ENCODE results near the gene HOXC12. TPM values are rescaled to one million over a fixed set of nuclear protein-coding genes. Genes with fewer than 3 reads are reported as not detected.

HOXC12 gene
- polyA plus RNA-seq, 1 of the 3 experiments (the other 2 are of a cell fraction) = not detected

DNA sequence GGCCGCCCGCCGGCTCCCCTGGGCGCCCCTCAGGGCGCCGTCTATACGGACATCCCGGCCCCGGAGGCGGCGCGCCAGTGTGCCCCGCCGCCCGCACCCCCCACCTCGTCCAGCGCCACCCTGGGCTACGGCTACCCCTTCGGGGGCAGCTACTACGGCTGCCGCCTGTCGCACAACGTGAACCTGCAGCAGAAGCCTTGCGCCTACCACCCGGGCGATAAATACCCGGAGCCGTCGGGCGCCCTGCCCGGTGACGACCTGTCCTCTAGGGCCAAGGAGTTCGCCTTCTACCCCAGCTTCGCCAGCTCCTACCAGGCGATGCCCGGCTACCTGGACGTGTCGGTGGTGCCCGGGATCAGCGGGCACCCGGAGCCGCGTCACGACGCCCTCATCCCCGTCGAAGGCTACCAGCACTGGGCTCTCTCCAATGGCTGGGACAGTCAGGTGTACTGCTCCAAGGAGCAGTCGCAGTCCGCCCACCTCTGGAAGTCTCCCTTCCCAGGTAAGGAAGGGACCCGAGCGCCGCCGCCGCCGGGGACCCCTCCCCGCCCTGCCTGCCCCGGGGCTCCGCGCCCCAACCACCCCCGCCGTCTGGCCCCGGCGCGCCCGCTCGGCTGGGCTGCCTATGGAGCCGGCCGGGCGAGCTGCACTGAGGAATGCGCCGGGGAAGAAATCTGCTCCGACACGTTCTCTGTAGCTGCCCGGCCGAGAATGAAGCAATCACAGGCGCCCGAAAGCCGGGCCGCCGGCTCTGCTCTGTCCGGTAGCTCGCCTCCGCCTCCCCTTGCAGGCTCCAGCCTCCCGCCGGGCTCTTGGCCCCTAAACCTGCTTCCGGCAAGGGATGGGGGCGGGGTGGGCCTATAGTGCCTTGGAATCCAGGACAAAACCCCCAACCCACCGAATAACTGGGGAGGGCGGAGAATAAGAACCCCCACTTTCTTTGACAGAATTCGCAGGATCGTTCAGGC is 15.3 kb upstream of the HOXC12 start:
- no peaks in the 10 kb centered on the region for H4K20me1 ChIP-seq (ENCODE audit: insufficient read depth)
- H3K36me3 ChIP-seq (replicated peaks in 1 of 2; ENCODE audit: control insufficient read depth in 1 of 2, insufficient read depth in 2 of 2, low read length in 1 of 2) = no peaks in the 10 kb centered on the region
- H3K79me2 ChIP-seq (ENCODE audit: insufficient read depth) = no peaks in the 10 kb centered on the region
- H3K27ac ChIP-seq (ENCODE audit: low read depth in 2 of 2, low read length in 1 of 2) = no peak overlapping the region
- WGBS (ENCODE audit: low lambda C conversion rate) = 9% methylated on average over 42 of the region's 91 CpGs
- H3K27me3 ChIP-seq (ENCODE audit: insufficient read depth) = peaks cover 98% of the 10 kb centered on the region
- POLR2A ChIA-PET = no interaction called here
- no peaks in the 10 kb centered on the region for H3F3A ChIP-seq (replicated peaks; ENCODE audit: insufficient read depth)
- no peak overlapping the region for H2AFZ ChIP-seq (ENCODE audit: low read depth)
- no peak overlapping the region for H3K4me3 ChIP-seq (ENCODE audit: low read depth in 2 of 2, low read length in 1 of 2)
- CTCF ChIA-PET = interaction anchor here (0.7 to 4.9 kb wide), 11 partner anchors 14 to 464 kb away, joined by 3 to 16 read pairs (median 3); no protein-coding TSS in a partner anchor
- peak; percentile 35 for DNase-seq
- H3K9me3 ChIP-seq = no peaks in the 10 kb centered on the region
- no peak overlapping the region for H3K9ac ChIP-seq
- H3K4me2 ChIP-seq = no peak overlapping the region
- no peaks in the 10 kb centered on the region; a peak in 1 of 4 replicates for H3K4me1 ChIP-seq (ENCODE audit: control insufficient read depth in 1 of 2, insufficient read depth in 2 of 2, low read depth in 1 of 2, low read length in 1 of 2)
- no peaks in the 10 kb centered on the region for H3K9me2 ChIP-seq
- TF ChIP-seq MEF2A (IDR thresholded peaks at IDR 0.05; ENCODE audit: borderline replicate concordance, low read depth) = no peak
- no peak for TF ChIP-seq FOSL2 (IDR thresholded peaks at IDR 0.05; ENCODE audit: borderline replicate concordance, low read depth)
- TF ChIP-seq, protein P1, sequence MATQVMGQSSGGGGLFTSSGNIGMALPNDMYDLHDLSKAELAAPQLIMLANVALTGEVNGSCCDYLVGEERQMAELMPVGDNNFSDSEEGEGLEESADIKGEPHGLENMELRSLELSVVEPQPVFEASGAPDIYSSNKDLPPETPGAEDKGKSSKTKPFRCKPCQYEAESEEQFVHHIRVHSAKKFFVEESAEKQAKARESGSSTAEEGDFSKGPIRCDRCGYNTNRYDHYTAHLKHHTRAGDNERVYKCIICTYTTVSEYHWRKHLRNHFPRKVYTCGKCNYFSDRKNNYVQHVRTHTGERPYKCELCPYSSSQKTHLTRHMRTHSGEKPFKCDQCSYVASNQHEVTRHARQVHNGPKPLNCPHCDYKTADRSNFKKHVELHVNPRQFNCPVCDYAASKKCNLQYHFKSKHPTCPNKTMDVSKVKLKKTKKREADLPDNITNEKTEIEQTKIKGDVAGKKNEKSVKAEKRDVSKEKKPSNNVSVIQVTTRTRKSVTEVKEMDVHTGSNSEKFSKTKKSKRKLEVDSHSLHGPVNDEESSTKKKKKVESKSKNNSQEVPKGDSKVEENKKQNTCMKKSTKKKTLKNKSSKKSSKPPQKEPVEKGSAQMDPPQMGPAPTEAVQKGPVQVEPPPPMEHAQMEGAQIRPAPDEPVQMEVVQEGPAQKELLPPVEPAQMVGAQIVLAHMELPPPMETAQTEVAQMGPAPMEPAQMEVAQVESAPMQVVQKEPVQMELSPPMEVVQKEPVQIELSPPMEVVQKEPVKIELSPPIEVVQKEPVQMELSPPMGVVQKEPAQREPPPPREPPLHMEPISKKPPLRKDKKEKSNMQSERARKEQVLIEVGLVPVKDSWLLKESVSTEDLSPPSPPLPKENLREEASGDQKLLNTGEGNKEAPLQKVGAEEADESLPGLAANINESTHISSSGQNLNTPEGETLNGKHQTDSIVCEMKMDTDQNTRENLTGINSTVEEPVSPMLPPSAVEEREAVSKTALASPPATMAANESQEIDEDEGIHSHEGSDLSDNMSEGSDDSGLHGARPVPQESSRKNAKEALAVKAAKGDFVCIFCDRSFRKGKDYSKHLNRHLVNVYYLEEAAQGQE (IDR thresholded peaks at IDR 0.05; ENCODE audit: low read depth, low read length) = no peak
- TF ChIP-seq, protein P2, sequence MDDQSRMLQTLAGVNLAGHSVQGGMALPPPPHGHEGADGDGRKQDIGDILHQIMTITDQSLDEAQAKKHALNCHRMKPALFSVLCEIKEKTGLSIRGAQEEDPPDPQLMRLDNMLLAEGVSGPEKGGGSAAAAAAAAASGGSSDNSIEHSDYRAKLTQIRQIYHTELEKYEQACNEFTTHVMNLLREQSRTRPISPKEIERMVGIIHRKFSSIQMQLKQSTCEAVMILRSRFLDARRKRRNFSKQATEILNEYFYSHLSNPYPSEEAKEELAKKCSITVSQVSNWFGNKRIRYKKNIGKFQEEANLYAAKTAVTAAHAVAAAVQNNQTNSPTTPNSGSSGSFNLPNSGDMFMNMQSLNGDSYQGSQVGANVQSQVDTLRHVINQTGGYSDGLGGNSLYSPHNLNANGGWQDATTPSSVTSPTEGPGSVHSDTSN (IDR thresholded peaks at IDR 0.05) = no peak

DNA sequence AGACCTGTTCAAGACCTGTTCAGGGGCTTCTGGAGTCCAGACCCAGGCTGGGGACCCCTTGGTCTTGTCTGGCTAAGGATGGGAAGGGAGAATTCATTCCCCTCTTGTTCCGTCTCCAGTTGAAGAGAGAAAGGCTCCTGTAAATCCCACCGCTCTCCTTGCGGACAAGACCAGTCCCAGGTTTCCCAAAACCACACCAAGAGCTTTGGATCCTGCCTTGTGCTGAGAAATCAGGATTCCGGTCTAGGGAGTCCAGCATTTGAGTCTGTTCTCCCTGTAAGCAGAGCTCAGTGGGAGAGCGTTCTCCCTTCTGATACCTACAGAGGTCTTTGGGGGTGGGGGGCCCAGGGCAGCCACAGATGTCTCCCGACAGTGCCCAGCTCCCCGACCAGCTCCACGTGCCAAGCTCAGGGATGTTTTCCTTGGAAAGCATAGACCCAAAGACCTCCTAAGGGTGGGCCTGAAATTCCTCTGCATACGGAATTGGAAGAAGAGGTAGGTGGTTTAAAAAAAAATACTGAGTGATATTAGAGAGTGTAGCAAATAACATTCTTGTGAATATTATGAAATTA is 14.2 kb upstream of the HOXC12 start:
- H3K4me3 ChIP-seq (ENCODE audit: low read depth in 2 of 2, low read length in 1 of 2) = no peak overlapping the region
- H3K36me3 ChIP-seq (replicated peaks in 1 of 2; ENCODE audit: control insufficient read depth in 1 of 2, insufficient read depth in 2 of 2, low read length in 1 of 2) = no peaks in the 10 kb centered on the region
- TF ChIP-seq, protein P3, sequence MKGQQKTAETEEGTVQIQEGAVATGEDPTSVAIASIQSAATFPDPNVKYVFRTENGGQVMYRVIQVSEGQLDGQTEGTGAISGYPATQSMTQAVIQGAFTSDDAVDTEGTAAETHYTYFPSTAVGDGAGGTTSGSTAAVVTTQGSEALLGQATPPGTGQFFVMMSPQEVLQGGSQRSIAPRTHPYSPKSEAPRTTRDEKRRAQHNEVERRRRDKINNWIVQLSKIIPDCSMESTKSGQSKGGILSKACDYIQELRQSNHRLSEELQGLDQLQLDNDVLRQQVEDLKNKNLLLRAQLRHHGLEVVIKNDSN (IDR thresholded peaks at IDR 0.05; ENCODE audit: borderline replicate concordance, low read depth) = no peak
- no peak for TF ChIP-seq JUND (IDR thresholded peaks at IDR 0.05)
- no peak for TF ChIP-seq MEF2A (IDR thresholded peaks at IDR 0.05; ENCODE audit: borderline replicate concordance, low read depth)
- TF ChIP-seq, protein P2 (IDR thresholded peaks at IDR 0.05) = no peak
- H2AFZ ChIP-seq (ENCODE audit: low read depth) = no peak overlapping the region
- CTCF ChIA-PET = interaction anchor here (0.7 to 4.9 kb wide), 6 partner anchors 9 to 266 kb away, joined by 3 to 16 read pairs (median 3); no protein-coding TSS in a partner anchor
- no peak overlapping the region for H3K27ac ChIP-seq (ENCODE audit: low read depth in 2 of 2, low read length in 1 of 2)
- H4K20me1 ChIP-seq (ENCODE audit: insufficient read depth) = no peaks in the 10 kb centered on the region
- H3K9me3 ChIP-seq = no peaks in the 10 kb centered on the region
- 25% methylated on average over 9 of the region's 9 CpGs for WGBS (ENCODE audit: low lambda C conversion rate)
- no peak overlapping the region for H3K9ac ChIP-seq
- H3K9me2 ChIP-seq = no peaks in the 10 kb centered on the region
- DNase-seq = no peak
- H3K27me3 ChIP-seq (ENCODE audit: insufficient read depth) = peaks cover 98% of the 10 kb centered on the region
- no peak overlapping the region for H3K4me2 ChIP-seq
- H3K79me2 ChIP-seq (ENCODE audit: insufficient read depth) = no peaks in the 10 kb centered on the region
- no peaks in the 10 kb centered on the region for H3F3A ChIP-seq (replicated peaks; ENCODE audit: insufficient read depth)
- POLR2A ChIA-PET = no interaction called here
- H3K4me1 ChIP-seq (ENCODE audit: control insufficient read depth in 1 of 2, insufficient read depth in 2 of 2, low read depth in 1 of 2, low read length in 1 of 2) = no peaks in the 10 kb centered on the region; a peak in 1 of 4 replicates
